Fibroblast of villous mesenchyme (primary cell): ENCODE data around the gene SNCAIP. TPM values are rescaled to one million over a fixed set of nuclear protein-coding genes. Genes with fewer than 3 reads are reported as not detected.

Source experiments
- DNase-seq: peaks from one replicate; pipeline ENCODE4 v3.0.0-alpha.2; 2010; ENCODE audit warnings: low read depth
- H3K4me3 ChIP-seq: 2 replicates; pipeline ENCODE4 v1.5.1; 2011; ENCODE audit warnings: low read depth, mild to moderate bottlenecking, low read length
- total RNA-seq: library from RNA; depleted of rRNA; stranded (reverse); fragments of >200 nt; gene quantifications from 2 replicates; pipeline ENCODE4 v1.2.3, GENCODE V29; 2012
- TF ChIP-seq, protein P1 (sequence below): IDR thresholded peaks from 2 replicates; pipeline ENCODE4 v1.5.1; 2012; ENCODE audit warnings: low read depth, mild to moderate bottlenecking, low read length; ENCODE audit not compliant: insufficient read depth

Gene SNCAIP
- total RNA-seq, 1 donor: 19.0 TPM

DNA sequence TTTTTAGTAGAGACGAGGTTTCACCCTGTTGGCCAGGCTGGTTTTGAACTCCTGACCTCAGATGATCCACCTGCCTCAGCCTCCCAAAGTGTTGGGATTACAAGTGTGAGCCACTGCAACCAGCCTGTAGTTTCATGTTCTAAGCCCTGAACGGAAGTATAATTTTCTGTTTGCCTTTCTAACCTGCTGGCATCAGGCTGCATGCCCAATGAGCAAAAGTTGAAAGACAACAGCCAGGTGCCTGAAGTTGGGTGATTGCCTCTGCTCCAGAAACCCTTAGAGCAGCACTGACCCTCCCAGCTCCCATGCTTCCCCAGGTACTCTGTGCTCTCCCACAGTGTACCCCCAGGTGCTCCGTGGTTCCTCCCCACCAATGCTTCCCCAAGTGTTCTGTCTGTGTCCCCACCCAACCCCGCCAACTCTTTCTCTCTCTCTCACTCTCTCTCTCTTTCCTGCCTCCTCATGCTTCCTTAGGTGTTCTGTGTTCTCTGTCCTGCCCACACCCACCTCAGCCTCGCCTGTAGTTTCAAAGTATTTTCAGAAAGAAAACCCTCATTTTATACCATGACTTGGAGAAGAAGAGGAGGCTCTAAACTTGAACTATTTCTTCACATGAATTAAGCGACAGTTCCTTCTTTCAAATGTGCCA is 145.3 kb downstream of the SNCAIP start:
- no peak overlapping the region for H3K4me3 ChIP-seq
- TF ChIP-seq, protein P1, sequence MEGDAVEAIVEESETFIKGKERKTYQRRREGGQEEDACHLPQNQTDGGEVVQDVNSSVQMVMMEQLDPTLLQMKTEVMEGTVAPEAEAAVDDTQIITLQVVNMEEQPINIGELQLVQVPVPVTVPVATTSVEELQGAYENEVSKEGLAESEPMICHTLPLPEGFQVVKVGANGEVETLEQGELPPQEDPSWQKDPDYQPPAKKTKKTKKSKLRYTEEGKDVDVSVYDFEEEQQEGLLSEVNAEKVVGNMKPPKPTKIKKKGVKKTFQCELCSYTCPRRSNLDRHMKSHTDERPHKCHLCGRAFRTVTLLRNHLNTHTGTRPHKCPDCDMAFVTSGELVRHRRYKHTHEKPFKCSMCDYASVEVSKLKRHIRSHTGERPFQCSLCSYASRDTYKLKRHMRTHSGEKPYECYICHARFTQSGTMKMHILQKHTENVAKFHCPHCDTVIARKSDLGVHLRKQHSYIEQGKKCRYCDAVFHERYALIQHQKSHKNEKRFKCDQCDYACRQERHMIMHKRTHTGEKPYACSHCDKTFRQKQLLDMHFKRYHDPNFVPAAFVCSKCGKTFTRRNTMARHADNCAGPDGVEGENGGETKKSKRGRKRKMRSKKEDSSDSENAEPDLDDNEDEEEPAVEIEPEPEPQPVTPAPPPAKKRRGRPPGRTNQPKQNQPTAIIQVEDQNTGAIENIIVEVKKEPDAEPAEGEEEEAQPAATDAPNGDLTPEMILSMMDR: no peak
- DNase-seq: no peak

DNA sequence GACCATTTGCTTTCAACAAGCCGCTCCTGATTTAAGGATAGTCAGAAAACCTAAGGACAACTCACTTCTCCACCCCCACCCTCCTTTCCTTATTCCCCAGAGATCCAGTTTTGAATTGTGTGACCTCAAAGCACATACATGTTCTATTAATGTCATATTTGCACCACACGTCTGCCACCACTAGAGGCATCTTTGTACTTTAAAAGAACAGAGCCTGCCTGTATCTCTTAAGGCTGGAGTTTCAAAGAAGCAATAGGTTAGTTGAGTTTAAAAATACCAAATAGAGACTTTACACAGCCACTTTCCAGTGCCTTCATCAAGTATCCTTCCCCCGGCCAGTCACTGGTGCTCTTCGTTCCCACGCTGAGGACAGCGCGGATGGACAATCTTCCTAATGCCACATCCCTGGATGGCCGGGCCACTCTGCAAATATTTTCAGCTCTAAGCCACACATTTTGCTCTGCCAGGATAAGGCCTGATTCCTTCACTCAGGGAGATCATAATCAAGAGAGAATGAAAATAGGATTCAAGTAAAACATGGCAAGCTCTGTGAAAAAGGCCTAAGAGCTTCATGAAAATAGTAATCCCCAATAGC is 146.3 kb downstream of the SNCAIP start:
- H3K4me3 ChIP-seq: no peak overlapping the region
- peak; percentile 16 for DNase-seq
- TF ChIP-seq, protein P1: peak; percentile 58

DNA sequence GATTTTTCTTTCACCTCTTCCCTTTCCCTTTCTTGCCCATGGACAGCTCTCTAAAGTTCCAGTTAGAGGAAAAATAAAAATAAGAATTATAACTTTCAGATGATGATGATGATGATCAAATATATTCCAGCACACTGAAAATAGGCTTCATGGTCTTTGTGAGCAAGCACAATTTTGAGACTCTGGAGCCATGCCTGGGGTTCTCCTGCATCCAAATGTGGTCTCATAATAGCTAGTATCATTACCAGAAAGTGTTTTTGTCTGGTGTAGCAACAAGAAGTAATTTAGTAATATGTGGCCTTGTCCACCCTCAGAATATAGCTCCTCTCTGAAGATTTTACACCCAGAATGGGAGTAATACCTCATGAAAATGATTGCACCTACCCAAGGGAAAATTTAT is 150.4 kb downstream of the SNCAIP start:
- TF ChIP-seq, protein P1: no peak
- H3K4me3 ChIP-seq: no peak overlapping the region
- DNase-seq: no peak

DNA sequence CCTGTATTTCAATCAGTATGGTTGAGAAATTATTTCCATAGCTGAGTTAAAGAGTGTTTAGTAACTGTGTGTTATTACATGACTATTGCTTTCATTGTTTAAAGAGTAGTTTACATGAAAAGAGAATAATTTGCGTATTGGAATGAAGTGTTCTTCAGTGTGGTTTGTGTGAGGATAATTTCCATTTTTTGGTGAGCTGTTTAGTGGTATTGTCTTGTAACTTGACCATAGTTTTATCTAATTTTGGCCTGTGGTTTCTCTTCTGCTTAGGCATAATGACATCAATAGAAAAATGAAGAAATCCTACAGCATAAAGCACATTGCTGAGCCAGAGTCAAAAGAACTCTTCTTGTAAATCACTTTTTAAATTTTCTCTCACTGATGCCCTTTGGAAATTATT is 151.2 kb downstream of the SNCAIP start:
- TF ChIP-seq, protein P1: no peak
- no peak overlapping the region for H3K4me3 ChIP-seq
- DNase-seq: peak; percentile 48

DNA sequence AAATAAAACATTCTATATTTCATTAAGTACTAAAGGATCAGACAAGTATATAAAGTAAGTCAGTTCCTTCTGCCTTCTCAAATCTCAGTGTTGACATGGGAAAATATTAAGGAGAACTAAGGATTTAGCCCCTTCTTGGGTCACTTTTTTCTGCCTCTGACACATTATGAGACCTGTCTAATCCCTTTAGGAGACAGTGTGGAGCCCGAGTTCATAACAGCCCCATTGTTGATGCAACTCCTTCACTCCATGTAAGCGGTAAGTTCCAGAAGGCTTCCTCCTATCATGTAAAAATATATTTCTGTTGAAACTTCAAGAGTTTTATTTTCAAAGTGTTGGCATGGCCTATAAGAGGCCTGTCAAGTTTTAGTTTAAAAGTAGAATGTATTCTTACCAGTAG is 152.2 kb downstream of the SNCAIP start:
- DNase-seq: no peak
- TF ChIP-seq, protein P1: no peak
- no peak overlapping the region for H3K4me3 ChIP-seq

DNA sequence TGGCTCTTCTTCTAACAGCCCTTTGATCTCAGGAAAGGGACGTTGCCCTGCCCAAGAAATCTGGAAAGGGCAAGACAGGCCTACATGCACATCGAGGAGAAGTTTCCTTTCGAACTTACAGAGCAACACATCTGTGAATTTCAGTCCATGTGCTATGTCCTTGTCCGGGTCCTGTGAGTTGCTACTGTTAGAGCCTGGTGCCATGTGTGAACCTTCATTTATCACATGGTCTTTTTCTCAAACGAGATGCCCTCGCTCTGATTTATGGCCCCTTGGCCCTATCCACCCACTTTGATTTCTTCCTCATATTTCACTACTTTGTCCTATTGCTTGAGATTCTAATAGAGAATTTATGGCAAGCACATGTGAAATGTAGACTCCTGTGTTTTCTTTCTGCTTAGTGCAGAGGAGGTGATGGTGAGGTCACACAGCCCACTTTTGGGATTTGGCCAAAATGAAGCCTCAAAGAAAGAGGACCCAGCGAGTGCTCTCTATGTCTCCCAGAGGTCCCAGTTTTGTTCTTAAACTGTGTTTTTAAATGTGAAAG is 153.1 kb downstream of the SNCAIP start:
- no peak overlapping the region for H3K4me3 ChIP-seq
- no peak for DNase-seq
- TF ChIP-seq, protein P1: no peak
